Brain microvascular endothelial cell (primary cell): ENCODE measurements around the gene IPMK.
A peak's percentile ranks its signal among the peaks of the same experiment; 100 is the strongest.

Source experiments
- DNase-seq: peaks from one replicate; pipeline ENCODE4 v3.0.0-alpha.2; 2020
- H3K27ac ChIP-seq: fragments of 250-450 bp; sonication (Bioruptor Pico); 2 replicates; pipeline ENCODE4 v1.5.1; 2020; ENCODE audit warnings: mild to moderate bottlenecking, moderate library complexity
- H3K27me3 ChIP-seq: fragments of 250-450 bp; sonication (Bioruptor Pico); replicated peaks from 2 replicates; pipeline ENCODE4 v1.5.1; 2020; ENCODE audit warnings: mild to moderate bottlenecking
- H3K36me3 ChIP-seq: fragments of 250-450 bp; sonication (Bioruptor Pico); replicated peaks from 2 replicates; pipeline ENCODE4 v1.5.1; 2020; ENCODE audit warnings: mild to moderate bottlenecking
- H3K4me3 ChIP-seq: 2 replicates; pipeline ENCODE4 v1.5.1; 2011; ENCODE audit warnings: low read depth, mild to moderate bottlenecking, control low read depth, low read length, moderate library complexity
- in situ Hi-C: cut with HindIII; loops from 2 replicates; pipeline ENCODE4 v1.10.0; 2017; ENCODE audit warnings: low sequenced_read_pairs, low pct_ligation_motif_present
- TF ChIP-seq, protein P1 (sequence below): IDR thresholded peaks from 2 replicates; pipeline ENCODE4 v1.5.1; 2011; ENCODE audit warnings: low read depth, mild to moderate bottlenecking, moderate library complexity, low read length, control low read depth, inconsistent platforms; ENCODE audit errors: missing control alignments

Gene IPMK

DNA sequence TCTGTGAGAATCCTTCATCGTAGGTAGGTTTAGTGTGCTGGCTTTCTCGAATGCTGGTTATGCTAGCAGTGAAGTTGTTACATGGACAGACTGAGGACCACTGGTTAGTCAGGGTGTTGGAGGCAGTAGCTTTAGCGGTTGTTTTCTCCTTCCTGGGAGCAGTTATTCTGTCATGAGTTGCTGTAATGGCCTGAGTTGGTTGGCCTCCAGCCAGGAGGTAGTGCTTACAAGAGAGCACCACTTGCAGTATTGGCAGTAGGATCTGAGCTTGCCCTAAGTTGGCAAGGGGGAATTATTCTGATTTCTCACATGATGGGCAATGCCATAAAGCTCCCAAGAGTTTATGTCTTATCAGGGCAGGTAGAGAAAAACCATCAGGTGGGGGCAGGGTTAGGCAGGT, 58.0 kb downstream of the IPMK start:
- peaks cover 2% of the 10 kb centered on the region for H3K36me3 ChIP-seq
- no peak overlapping the region for H3K27ac ChIP-seq
- in situ Hi-C loops = no loop called here
- DNase-seq = peak; percentile 5
- no peak overlapping the region for H3K4me3 ChIP-seq
- TF ChIP-seq, protein P1, sequence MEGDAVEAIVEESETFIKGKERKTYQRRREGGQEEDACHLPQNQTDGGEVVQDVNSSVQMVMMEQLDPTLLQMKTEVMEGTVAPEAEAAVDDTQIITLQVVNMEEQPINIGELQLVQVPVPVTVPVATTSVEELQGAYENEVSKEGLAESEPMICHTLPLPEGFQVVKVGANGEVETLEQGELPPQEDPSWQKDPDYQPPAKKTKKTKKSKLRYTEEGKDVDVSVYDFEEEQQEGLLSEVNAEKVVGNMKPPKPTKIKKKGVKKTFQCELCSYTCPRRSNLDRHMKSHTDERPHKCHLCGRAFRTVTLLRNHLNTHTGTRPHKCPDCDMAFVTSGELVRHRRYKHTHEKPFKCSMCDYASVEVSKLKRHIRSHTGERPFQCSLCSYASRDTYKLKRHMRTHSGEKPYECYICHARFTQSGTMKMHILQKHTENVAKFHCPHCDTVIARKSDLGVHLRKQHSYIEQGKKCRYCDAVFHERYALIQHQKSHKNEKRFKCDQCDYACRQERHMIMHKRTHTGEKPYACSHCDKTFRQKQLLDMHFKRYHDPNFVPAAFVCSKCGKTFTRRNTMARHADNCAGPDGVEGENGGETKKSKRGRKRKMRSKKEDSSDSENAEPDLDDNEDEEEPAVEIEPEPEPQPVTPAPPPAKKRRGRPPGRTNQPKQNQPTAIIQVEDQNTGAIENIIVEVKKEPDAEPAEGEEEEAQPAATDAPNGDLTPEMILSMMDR = no peak
- no peaks in the 10 kb centered on the region for H3K27me3 ChIP-seq

DNA sequence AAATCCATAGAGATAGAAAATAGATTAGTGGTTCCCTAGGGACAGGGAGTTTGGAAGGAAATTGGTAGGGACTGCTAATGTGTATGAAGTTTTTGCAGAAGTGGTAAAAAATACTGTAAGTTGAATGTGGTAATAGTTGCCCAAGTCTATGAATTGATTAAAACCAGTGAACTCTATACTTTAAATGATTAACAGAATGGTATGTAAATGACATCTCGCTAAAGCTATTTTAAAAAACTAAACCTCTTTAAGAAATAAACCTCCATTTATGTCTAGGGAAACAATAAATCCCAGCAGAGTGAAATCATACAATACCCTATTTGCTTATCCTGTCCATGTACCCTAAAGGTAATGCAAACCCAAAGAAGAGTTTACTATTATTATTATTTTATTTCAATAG, 61.4 kb downstream of the IPMK start:
- H3K27me3 ChIP-seq = no peaks in the 10 kb centered on the region
- no peak for DNase-seq
- H3K27ac ChIP-seq = no peak overlapping the region
- TF ChIP-seq, protein P1 = no peak
- in situ Hi-C loops = no loop called here
- no peak overlapping the region for H3K4me3 ChIP-seq
- peaks cover 2% of the 10 kb centered on the region for H3K36me3 ChIP-seq

DNA sequence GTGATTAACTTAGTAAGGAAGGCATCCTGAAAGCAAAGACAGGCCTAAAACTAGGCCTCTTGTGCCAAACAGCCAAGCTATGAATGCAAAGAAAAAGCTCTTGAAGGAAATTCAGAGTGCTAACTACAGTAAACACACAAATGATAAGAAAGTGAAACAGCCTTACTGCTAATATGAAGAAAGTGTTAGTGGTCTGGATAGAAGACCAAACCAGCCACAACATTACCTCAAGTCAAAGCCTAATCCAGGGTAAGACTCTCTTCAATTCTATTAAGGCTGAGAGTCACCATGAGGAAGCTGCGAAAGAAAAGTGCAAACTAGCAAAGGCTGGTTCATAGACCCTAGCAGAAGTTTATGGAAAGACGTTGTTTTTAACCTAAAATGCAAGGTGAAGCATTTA, 66.0 kb downstream of the IPMK start:
- in situ Hi-C loops = no loop called here
- no peak for DNase-seq
- Histone ChIP-seq H3K4me3 (no peak overlapping the region), H3K27ac (no peak overlapping the region), H3K36me3 (no peaks in the 10 kb centered on the region), H3K27me3 (no peaks in the 10 kb centered on the region)
- TF ChIP-seq, protein P1 = no peak

DNA sequence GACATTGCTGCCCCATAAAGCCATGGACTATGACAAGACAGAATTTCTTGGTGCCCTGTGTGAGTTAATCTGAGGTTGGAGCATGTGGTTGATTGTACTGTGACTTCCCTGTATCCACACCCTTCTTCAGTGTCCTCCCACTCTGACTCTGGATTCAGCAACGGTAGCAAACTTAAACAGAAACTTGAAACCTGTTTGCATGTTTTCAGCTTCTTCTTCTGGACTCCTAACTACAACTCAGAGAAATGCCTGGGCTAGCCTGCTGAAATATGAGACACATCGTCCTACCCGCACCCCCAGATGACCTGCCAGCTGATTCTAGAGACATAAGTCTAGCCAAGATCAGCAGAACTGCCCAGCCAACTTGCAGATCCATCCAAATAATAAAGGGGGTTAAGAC, 78.4 kb downstream of the IPMK start:
- H3K27me3 ChIP-seq = no peaks in the 10 kb centered on the region
- in situ Hi-C loops = no loop called here
- TF ChIP-seq, protein P1 = no peak
- no peaks in the 10 kb centered on the region for H3K36me3 ChIP-seq
- DNase-seq = peak; percentile 55
- no peak overlapping the region for H3K27ac ChIP-seq
- H3K4me3 ChIP-seq = no peak overlapping the region

DNA sequence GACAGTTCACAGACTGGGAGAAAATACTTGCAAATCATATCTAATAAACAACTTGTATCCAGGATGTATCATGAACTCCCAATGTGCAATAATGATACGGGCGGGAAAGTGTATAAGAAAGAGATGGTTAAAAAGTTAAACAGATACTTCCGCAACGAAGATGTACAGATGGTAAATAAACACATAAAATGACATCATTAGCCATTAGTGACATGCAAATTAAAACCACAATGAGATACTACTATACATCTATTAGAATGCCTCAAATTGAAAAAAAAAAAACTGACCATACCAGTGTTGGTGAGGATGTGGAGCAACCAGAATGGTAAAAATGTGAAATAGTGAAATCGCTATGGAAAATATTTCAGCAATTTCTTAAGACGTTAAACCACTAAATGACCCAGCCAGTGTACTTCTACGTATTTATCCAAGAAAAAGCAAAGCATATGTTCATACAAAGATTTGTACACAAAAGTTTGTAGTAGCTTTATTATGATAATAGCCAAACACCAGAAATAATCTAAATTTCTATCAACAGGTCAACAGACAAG, 83.5 kb downstream of the IPMK start:
- H3K27me3 ChIP-seq = no peaks in the 10 kb centered on the region
- H3K4me3 ChIP-seq = no peak overlapping the region
- DNase-seq = no peak
- no peaks in the 10 kb centered on the region for H3K36me3 ChIP-seq
- in situ Hi-C loops = no loop called here
- no peak overlapping the region for H3K27ac ChIP-seq
- TF ChIP-seq, protein P1 = no peak

DNA sequence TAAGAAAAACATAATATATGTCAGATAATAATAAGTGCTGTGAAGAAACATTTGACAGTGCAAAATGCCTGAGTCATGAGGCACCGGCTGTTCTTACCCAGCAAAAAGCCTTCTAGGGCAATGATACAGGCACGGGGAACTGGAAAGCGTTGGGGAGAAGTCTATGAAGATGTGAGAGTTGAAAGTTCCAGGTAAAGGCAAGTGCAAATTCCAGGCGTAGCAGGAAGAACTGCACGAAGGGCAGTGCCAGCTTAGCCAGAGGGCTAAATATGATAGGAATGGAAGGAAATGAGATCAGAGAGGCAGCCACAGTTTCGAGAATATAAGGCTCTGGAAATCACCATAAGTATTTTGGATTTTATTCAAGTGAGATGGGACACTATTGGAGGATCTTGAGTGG, 87.0 kb downstream of the IPMK start:
- H3K27ac ChIP-seq = no peak overlapping the region
- in situ Hi-C loops = no loop called here
- TF ChIP-seq, protein P1 = no peak

More for the DNA sequence above, 87.0 kb downstream of the IPMK start:
- peak; percentile 20 for DNase-seq
- Histone ChIP-seq H3K36me3 (no peaks in the 10 kb centered on the region), H3K4me3 (no peak overlapping the region), H3K27me3 (no peaks in the 10 kb centered on the region)
